ENCODE results near the gene KITLG. TPM values are rescaled to one million over a fixed set of nuclear protein-coding genes. Genes with fewer than 3 reads are reported as not detected.

KITLG gene
- total and polyA plus RNA-seq, 2 of the 8 experiments (the other 6 are each of a cell fraction or from before 2014, with no cell fraction given), result 1.3 to 7.8 TPM

DNA sequence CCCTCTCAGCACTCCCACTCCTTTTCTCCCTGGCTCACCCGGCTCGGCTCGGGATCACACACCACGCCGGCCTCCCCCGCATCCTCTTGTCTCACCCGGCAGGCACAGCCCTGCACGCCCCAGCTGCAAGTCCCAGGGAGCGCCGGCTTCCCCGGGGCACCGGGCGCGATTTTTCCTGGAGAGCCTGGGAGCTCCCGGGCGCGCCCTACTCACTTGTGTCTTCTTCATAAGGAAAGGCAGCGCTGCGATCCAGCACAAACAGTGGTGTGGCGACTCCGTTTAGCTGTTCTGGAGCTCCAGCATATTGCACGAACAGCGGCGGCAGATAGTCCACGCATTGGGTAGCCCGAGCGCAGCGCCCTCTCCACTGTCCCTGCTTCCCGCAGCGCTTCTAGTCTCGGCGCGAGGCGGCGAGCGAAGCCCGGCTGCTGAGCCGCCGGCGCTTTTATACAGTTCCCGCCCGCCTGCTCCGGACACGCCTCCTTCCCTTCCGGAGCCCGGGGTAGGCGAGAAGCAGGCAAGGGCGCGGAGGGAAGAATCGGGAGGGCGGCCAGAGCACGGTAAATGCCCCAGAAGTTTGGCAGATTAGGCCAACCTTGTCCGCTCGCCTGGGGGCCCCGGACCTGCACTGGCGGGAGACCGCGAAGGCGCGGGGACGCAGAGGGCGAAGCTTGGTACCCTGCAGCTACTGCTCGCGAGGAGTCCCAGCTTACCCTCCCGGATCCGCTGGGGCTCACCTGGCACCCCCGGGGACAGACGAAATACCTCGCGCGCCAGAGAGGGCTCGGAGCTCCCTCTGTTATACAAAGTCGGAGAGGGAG is at the start of gene KITLG (continued):
- TF ChIP-seq KDM4A (IDR thresholded peaks at IDR 0.05; ENCODE audit: low read depth, low read length, severe bottlenecking), result peak; percentile 97
- TF ChIP-seq EZH2 (IDR thresholded peaks at IDR 0.05; ENCODE audit: low read depth, low read length, severe bottlenecking), result peak; percentile 49
- TF ChIP-seq TAF7 (optimal IDR thresholded peaks at IDR 0.05; ENCODE audit: borderline replicate concordance, low read depth, low read length), result peak; percentile 73
- TF ChIP-seq TAF1 (IDR thresholded peaks at IDR 0.05; ENCODE audit: low read depth, low read length), result peak; percentile 80
- TF ChIP-seq, protein P1, sequence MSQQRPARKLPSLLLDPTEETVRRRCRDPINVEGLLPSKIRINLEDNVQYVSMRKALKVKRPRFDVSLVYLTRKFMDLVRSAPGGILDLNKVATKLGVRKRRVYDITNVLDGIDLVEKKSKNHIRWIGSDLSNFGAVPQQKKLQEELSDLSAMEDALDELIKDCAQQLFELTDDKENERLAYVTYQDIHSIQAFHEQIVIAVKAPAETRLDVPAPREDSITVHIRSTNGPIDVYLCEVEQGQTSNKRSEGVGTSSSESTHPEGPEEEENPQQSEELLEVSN (IDR thresholded peaks at IDR 0.05), result peak; percentile 80
- peak; percentile 77 for TF ChIP-seq POLR2AphosphoS5 (IDR thresholded peaks at IDR 0.05; ENCODE audit: low read depth, low read length)
- TF ChIP-seq SIX5 (IDR thresholded peaks at IDR 0.05; ENCODE audit: low read depth, low read length), result no peak
- TF ChIP-seq CHD2 (IDR thresholded peaks at IDR 0.05; ENCODE audit: low read length), result no peak
- TF ChIP-seq CTCF (IDR thresholded peaks at IDR 0.05; ENCODE audit: control extremely low read depth in 1 of 3, insufficient read depth in 1 of 3, low read depth in 1 of 3, low read length in 3 of 3), result no peak
- peak in 1 of 2 experiments; percentile 72; a peak in 1 of 4 replicates for TF ChIP-seq HDAC2 (IDR thresholded peaks at IDR 0.05; ENCODE audit: borderline replicate concordance in 1 of 2, low read depth in 2 of 2, low read length in 2 of 2)
- TF ChIP-seq ASH2L (IDR thresholded peaks at IDR 0.05; ENCODE audit: low read length), result peak; percentile 94
- no peak for TF ChIP-seq RNF2 (IDR thresholded peaks at IDR 0.05; ENCODE audit: borderline replicate concordance, low read depth, low read length, missing control alignments, poor library complexity, severe bottlenecking)
- peak; percentile 92 for TF ChIP-seq TBP (IDR thresholded peaks at IDR 0.05; ENCODE audit: low read depth, low read length)
- TF ChIP-seq TEAD4 (IDR thresholded peaks at IDR 0.05; ENCODE audit: low read depth, low read length), result peak; percentile 77
- TF ChIP-seq SUZ12 (IDR thresholded peaks at IDR 0.05; ENCODE audit: low read length), result no peak
- TF ChIP-seq RAD21 (IDR thresholded peaks at IDR 0.05 in 1 of 2, conservative IDR thresholded peaks at IDR 0.05 in 1 of 2; ENCODE audit: low read depth in 2 of 2, low read length in 2 of 2), result peak in 1 of 2 experiments; percentile 33; a peak in 3 of 4 replicates
- 0 out of 4 replicates have a peak, but pooled peaks of 1 of the 2 experiments have one; percentile 20 for TF ChIP-seq SIN3A (conservative IDR thresholded peaks at IDR 0.05 in 1 of 2, IDR thresholded peaks at IDR 0.05 in 1 of 2; ENCODE audit: low read depth in 1 of 2, low read length in 2 of 2)
- TF ChIP-seq KDM5A (IDR thresholded peaks at IDR 0.05; ENCODE audit: low read length), result no peak
